Fibroblast of lung (primary cell): ENCODE results near the gene TKT. TPM values are rescaled to one million over a fixed set of nuclear protein-coding genes. Genes with fewer than 3 reads are reported as not detected.

Experiments
- DNase-seq, 2 donors: peaks; one replicate each; pipeline versions ENCODE4 v3.0.0 to v3.0.0-alpha.2; 2010; ENCODE audit warnings: low read depth in 2 of 2
- H2AFZ ChIP-seq: 2 replicates; pipeline ENCODE4 v1.5.1; 2012; ENCODE audit warnings: low read length, control low read depth, inconsistent platforms
- H3K27ac ChIP-seq: 2 replicates; pipeline ENCODE4 v1.5.1; 2011; ENCODE audit warnings: low read length, control low read depth; ENCODE audit not compliant: insufficient read depth
- H3K27me3 ChIP-seq: 2 replicates; pipeline ENCODE4 v1.5.1; 2011; ENCODE audit warnings: mild to moderate bottlenecking, low read length; ENCODE audit not compliant: control insufficient read depth, insufficient read depth
- H3K36me3 ChIP-seq: 2 replicates; pipeline ENCODE4 v1.5.1; 2011; ENCODE audit warnings: low read length; ENCODE audit not compliant: control insufficient read depth, insufficient read depth
- H3K4me1 ChIP-seq: 2 replicates; pipeline ENCODE4 v1.5.1; 2011; ENCODE audit warnings: low read length; ENCODE audit not compliant: control insufficient read depth, insufficient read depth; ENCODE audit errors: extremely low read depth
- H3K4me2 ChIP-seq: 2 replicates; pipeline ENCODE4 v1.5.1; 2011; ENCODE audit warnings: low read length, control low read depth; ENCODE audit not compliant: insufficient read depth; ENCODE audit errors: extremely low read depth
- H3K4me3 ChIP-seq, 4 experiments: fragments of 200-600 bp in 1 of 4; sonication (generic) in 1 of 4; replicated peaks in 1 of 4; 2 replicates each; pipeline ENCODE4 v1.5.1; 2011 to 2016; ENCODE audit warnings: low read length in 4 of 4, low read depth in 3 of 4, mild to moderate bottlenecking in 3 of 4, control low read depth in 2 of 4, inconsistent platforms in 1 of 4, mixed read lengths in 1 of 4; ENCODE audit not compliant: insufficient read depth in 1 of 4; ENCODE audit errors: control extremely low read depth in 1 of 4
- H3K79me2 ChIP-seq: 2 replicates; pipeline ENCODE4 v1.5.1; 2012; ENCODE audit warnings: mild to moderate bottlenecking, low read length, inconsistent platforms; ENCODE audit not compliant: control insufficient read depth, insufficient read depth
- H3K9ac ChIP-seq: 2 replicates; pipeline ENCODE4 v1.5.1; 2011; ENCODE audit warnings: mild to moderate bottlenecking, low read length, control low read depth; ENCODE audit not compliant: insufficient read depth
- H3K9me3 ChIP-seq: 2 replicates; pipeline ENCODE4 v1.5.1; 2012; ENCODE audit warnings: low read depth, low read length; ENCODE audit not compliant: control insufficient read depth, insufficient read depth
- H4K20me1 ChIP-seq: 2 replicates; pipeline ENCODE4 v1.5.1; 2011; ENCODE audit warnings: low read length; ENCODE audit not compliant: control insufficient read depth, insufficient read depth; ENCODE audit errors: extremely low read depth
- EZH2 ChIP-seq: IDR thresholded peaks from 2 replicates; pipeline ENCODE4 v1.5.1; 2012; ENCODE audit warnings: low read length, control low read depth, mild to moderate bottlenecking; ENCODE audit errors: missing control alignments
- polyA plus RNA-seq, 2 donors: library from polyadenylated mRNA; depleted of rRNA in 1 of 2; stranded (reverse) in 1 of 2; unstranded in 1 of 2; fragments of >200 nt; gene quantifications; 2 replicates each; pipeline ENCODE4 v1.2.1, GENCODE V29; 2011 to 2012; ENCODE audit warnings: missing spikeins in 1 of 2
- total RNA-seq: library from RNA; depleted of rRNA; stranded (reverse); fragments of >200 nt; gene quantifications from 2 replicates; pipeline ENCODE4 v1.2.1, GENCODE V29; 2014
- TF ChIP-seq, protein P1 (sequence below), 2 donors: IDR thresholded peaks in 1 of 2; conservative IDR thresholded peaks in 1 of 2; 1 replicate in 1 of 2; 2 replicates in 1 of 2; pipeline ENCODE4 v1.5.1; 2011 to 2012; ENCODE audit warnings: low read length in 2 of 2, control low read depth in 1 of 2, inconsistent platforms in 1 of 2, low read depth in 1 of 2, mild to moderate bottlenecking in 1 of 2

TKT gene
- total and polyA plus RNA-seq, 2 donors (not counting 1 experiment from before 2014, with no cell fraction given): 163 to 810 TPM

DNA sequence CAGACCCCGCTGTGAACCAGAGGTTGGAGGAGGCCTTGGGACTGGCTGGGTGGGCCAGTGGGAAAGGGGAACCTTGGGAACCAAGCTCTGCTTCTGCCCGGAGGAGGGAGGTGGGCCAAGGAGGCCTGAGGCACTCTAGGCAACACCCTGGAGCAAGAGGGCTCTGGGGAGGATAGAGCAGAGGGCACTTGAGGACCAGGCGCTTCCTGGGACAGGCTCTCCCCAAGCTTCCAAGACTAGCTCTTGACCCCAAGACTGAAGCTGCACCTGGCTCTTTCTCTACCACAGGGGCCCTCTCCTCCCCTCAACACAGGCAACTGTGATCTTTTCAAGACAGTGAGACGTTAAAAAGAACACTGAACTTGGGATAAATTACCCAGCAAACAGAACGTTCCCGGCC, 20.3 kb downstream of the TKT start:
- no peak overlapping the region for H3K9ac ChIP-seq
- peak overlapping the region; percentile 87 for H3K27ac ChIP-seq
- H3K4me3 ChIP-seq: no peak overlapping the region
- no peak for DNase-seq
- peaks cover 56% of the 10 kb centered on the region for H3K36me3 ChIP-seq
- no peak overlapping the region for H2AFZ ChIP-seq
- no peak for TF ChIP-seq EZH2
- TF ChIP-seq, protein P1, sequence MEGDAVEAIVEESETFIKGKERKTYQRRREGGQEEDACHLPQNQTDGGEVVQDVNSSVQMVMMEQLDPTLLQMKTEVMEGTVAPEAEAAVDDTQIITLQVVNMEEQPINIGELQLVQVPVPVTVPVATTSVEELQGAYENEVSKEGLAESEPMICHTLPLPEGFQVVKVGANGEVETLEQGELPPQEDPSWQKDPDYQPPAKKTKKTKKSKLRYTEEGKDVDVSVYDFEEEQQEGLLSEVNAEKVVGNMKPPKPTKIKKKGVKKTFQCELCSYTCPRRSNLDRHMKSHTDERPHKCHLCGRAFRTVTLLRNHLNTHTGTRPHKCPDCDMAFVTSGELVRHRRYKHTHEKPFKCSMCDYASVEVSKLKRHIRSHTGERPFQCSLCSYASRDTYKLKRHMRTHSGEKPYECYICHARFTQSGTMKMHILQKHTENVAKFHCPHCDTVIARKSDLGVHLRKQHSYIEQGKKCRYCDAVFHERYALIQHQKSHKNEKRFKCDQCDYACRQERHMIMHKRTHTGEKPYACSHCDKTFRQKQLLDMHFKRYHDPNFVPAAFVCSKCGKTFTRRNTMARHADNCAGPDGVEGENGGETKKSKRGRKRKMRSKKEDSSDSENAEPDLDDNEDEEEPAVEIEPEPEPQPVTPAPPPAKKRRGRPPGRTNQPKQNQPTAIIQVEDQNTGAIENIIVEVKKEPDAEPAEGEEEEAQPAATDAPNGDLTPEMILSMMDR (conservative IDR thresholded peaks at IDR 0.05 in 1 of 2, IDR thresholded peaks at IDR 0.05 in 1 of 2; ENCODE audit: low read depth in 1 of 2, low read length in 2 of 2): no peak
- H4K20me1 ChIP-seq: no peaks in the 10 kb centered on the region
- no peaks in the 10 kb centered on the region for H3K27me3 ChIP-seq
- peaks cover 22% of the 10 kb centered on the region for H3K4me1 ChIP-seq
- H3K4me2 ChIP-seq: no peak overlapping the region
- no peaks in the 10 kb centered on the region for H3K9me3 ChIP-seq
- H3K79me2 ChIP-seq: peaks cover 43% of the 10 kb centered on the region

DNA sequence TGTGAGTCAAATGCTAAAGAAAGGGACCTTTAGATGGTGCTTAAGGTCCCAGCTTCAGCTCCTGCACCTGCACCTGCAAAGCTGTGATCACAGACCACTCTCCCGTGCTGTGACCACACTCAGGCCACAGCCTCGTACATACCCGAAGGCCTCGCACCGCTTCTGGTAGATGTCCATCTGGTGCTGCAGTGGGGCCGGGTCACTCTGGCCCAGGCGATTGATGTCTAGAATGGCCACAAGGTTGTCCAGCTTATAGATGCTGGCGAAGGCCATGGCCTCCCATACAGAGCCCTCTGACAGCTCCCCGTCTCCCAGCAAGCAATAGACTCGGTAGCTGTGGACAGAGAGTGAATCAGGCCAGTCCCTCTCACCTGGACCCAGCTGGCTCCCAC, 21.0 kb downstream of the TKT start:
- Histone ChIP-seq H3K9me3 (no peaks in the 10 kb centered on the region), H3K79me2 (peaks cover 36% of the 10 kb centered on the region), H3K9ac (no peak overlapping the region), H3K4me3 (no peak overlapping the region), H3K4me2 (no peak overlapping the region), H3K27ac (no peak overlapping the region), H3K4me1 (peaks cover 22% of the 10 kb centered on the region), H4K20me1 (no peaks in the 10 kb centered on the region), H3K27me3 (no peaks in the 10 kb centered on the region), H3K36me3 (peaks cover 60% of the 10 kb centered on the region), H2AFZ (no peak overlapping the region)
- no peak for DNase-seq
- TF ChIP-seq, protein P1 (conservative IDR thresholded peaks at IDR 0.05 in 1 of 2, IDR thresholded peaks at IDR 0.05 in 1 of 2; ENCODE audit: low read depth in 1 of 2, low read length in 2 of 2): no peak
- no peak for TF ChIP-seq EZH2

DNA sequence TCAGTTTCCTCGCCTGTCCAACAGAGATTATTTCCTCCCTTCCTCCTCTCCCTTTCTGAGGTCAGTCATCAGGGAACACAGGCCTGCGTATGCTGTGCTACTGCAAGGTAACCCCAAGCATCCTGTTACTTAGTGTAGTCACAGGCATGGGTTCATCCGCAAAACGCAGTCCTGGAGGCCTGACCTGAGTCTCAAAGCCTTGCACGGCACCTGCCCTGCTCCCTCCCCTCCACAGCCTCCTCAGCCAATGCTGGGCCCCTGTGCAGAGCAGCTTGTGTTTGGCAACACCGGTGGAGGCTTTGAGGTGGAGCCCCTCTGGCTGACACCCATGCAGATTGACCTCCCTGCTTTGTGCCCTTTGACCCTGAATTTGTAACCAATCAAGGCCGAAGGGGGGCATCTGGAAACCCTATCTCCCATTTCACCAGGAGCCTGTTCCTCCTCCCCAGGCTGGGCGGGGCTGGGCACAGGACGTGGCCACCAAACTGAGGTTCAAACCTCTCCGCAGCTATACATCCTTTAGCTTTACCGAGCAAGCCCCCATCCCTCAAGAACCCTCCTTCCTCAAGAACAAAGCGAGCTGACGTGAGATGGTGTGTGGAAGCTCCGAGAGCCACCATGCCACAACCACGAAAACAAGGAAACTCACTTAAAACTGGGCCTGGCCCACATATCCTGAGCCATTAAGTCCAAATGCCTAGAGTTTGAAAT, 21.5 kb downstream of the TKT start:
- Histone ChIP-seq H3K9me3 (no peaks in the 10 kb centered on the region), H3K4me1 (peaks cover 22% of the 10 kb centered on the region), H3K4me2 (no peak overlapping the region), H2AFZ (no peak overlapping the region), H3K4me3 (no peak overlapping the region), H3K79me2 (peaks cover 34% of the 10 kb centered on the region), H4K20me1 (no peaks in the 10 kb centered on the region), H3K27me3 (no peaks in the 10 kb centered on the region), H3K36me3 (peaks cover 63% of the 10 kb centered on the region), H3K9ac (no peak overlapping the region), H3K27ac (no peak overlapping the region)
- TF ChIP-seq, protein P1 (conservative IDR thresholded peaks at IDR 0.05 in 1 of 2, IDR thresholded peaks at IDR 0.05 in 1 of 2; ENCODE audit: low read depth in 1 of 2, low read length in 2 of 2): no peak
- no peak for TF ChIP-seq EZH2
- no peak for DNase-seq
